Measurements from ENCODE around the gene LRRC39. TPM values are rescaled to one million over a fixed set of nuclear protein-coding genes. Genes with fewer than 3 reads are reported as not detected.

Gene LRRC39
- polyA plus RNA-seq, 3 donors = 0.39 to 1.6 TPM; not detected in 1

DNA sequence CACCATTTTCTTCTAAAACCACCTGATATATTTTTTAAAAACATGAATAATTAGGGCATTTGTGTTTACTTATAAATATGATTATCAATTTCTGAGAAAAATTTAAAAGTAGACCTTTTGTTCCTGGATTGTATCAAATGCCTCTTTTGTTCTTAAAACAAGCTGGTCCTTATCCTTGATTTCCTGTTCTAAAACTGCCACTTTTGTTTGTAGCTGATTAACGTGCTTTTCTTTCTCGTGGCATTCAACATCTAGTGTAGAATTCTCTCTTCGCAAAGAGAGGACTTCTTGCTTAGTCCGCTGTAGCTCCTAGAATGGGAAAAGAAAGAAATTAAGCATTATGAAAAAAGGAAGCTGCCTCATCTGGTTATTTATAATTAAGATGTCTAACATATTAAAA lies 70.4 kb downstream of the LRRC39 start:
- intact Hi-C loops (cut with micrococcal nuclease) = no loop called here
- H3K4me3 ChIP-seq (replicated peaks in 1 of 3; ENCODE audit: low read depth in 2 of 3, low read length in 3 of 3) = no peak overlapping the region

DNA sequence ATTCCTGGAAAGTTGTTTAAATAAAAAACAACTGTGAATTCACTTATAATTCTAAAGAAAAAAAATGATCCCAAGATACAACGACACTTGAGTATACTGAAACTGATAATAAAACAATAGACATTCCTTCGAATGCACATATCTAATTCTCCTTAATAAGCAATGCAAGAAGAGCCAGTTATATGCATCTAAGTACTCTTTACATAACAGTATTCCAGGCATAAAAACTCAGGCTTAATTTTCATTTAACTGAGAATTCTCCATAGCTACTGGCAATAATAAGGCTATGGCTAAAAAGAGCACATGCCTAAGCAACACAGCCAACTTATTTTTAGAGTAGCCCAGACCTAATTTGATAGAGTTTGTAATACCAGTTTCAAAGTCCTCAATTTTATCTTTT lies 76.5 kb downstream of the LRRC39 start:
- no peaks in the 10 kb centered on the region for H3K27me3 Mint-ChIP-seq (ENCODE audit: low read depth in 3 of 3)
- H3K4me3 Mint-ChIP-seq = no peak overlapping the region
- TF ChIP-seq, protein P1, sequence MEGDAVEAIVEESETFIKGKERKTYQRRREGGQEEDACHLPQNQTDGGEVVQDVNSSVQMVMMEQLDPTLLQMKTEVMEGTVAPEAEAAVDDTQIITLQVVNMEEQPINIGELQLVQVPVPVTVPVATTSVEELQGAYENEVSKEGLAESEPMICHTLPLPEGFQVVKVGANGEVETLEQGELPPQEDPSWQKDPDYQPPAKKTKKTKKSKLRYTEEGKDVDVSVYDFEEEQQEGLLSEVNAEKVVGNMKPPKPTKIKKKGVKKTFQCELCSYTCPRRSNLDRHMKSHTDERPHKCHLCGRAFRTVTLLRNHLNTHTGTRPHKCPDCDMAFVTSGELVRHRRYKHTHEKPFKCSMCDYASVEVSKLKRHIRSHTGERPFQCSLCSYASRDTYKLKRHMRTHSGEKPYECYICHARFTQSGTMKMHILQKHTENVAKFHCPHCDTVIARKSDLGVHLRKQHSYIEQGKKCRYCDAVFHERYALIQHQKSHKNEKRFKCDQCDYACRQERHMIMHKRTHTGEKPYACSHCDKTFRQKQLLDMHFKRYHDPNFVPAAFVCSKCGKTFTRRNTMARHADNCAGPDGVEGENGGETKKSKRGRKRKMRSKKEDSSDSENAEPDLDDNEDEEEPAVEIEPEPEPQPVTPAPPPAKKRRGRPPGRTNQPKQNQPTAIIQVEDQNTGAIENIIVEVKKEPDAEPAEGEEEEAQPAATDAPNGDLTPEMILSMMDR (IDR thresholded peaks at IDR 0.05) = no peak
- Histone ChIP-seq H3K79me2 (ENCODE audit: insufficient read depth, low read length) (no peaks in the 10 kb centered on the region), H3K36me3 (replicated peaks in 1 of 2; ENCODE audit: control insufficient read depth in 1 of 2, insufficient read depth in 2 of 2, low read length in 2 of 2) (peaks cover 28 to 85% of the 10 kb centered on the region in 2 donors), H3K9ac (ENCODE audit: insufficient read depth, low read length, poor library complexity, severe bottlenecking) (no peak overlapping the region), H2AFZ (ENCODE audit: insufficient read depth, low read depth, low read length, poor library complexity, severe bottlenecking) (no peak overlapping the region), H3K4me1 (ENCODE audit: control insufficient read depth in 1 of 2, insufficient read depth in 2 of 2, low read length in 2 of 2) (no peaks in the 10 kb centered on the region), H3K9me3 (replicated peaks in 1 of 2; ENCODE audit: control insufficient read depth in 1 of 2, insufficient read depth in 1 of 2, low read length in 2 of 2) (no peaks in the 10 kb centered on the region), H4K20me1 (ENCODE audit: insufficient read depth, low read length) (no peaks in the 10 kb centered on the region), H3K27ac (ENCODE audit: low read depth in 1 of 2, low read length in 2 of 2) (no peak overlapping the region), H3K4me2 (replicated peaks; ENCODE audit: extremely low read depth, low read length, poor library complexity, severe bottlenecking) (no peak overlapping the region), H3K27me3 (ENCODE audit: control insufficient read depth in 2 of 2, insufficient read depth in 2 of 2, low read length in 2 of 2) (no peaks in the 10 kb centered on the region), H3K4me3 (replicated peaks in 1 of 3; ENCODE audit: low read depth in 2 of 3, low read length in 3 of 3) (no peak overlapping the region)
- no peak for DNase-seq
- intact Hi-C loops (cut with micrococcal nuclease) = no loop called here
- H3K36me3 Mint-ChIP-seq = peaks cover 43 to 74% of the 10 kb centered on the region in 2 donors
- no peak overlapping the region for H3K27ac Mint-ChIP-seq
- no peaks in the 10 kb centered on the region for H3K4me1 Mint-ChIP-seq
- no CpG with 5 or more reads among the region's 2 CpGs for WGBS (ENCODE audit: insufficient coverage)
- H3K9me3 Mint-ChIP-seq = peaks cover 0 to 2% (median 0%) of the 10 kb centered on the region in 7 donors

More for the DNA sequence above, 70.4 kb downstream of the LRRC39 start:
- Histone ChIP-seq H3K9me3 (replicated peaks in 1 of 2; ENCODE audit: control insufficient read depth in 1 of 2, insufficient read depth in 1 of 2, low read length in 2 of 2) (no peaks in the 10 kb centered on the region), H3K4me1 (ENCODE audit: control insufficient read depth in 1 of 2, insufficient read depth in 2 of 2, low read length in 2 of 2) (no peaks in the 10 kb centered on the region), H3K27me3 (ENCODE audit: control insufficient read depth in 2 of 2, insufficient read depth in 2 of 2, low read length in 2 of 2) (no peaks in the 10 kb centered on the region), H3K36me3 (replicated peaks in 1 of 2; ENCODE audit: control insufficient read depth in 1 of 2, insufficient read depth in 2 of 2, low read length in 2 of 2) (peaks cover 40 to 68% of the 10 kb centered on the region in 2 donors), H2AFZ (ENCODE audit: insufficient read depth, low read depth, low read length, poor library complexity, severe bottlenecking) (no peak overlapping the region), H3K79me2 (ENCODE audit: insufficient read depth, low read length) (no peaks in the 10 kb centered on the region), H4K20me1 (ENCODE audit: insufficient read depth, low read length) (no peaks in the 10 kb centered on the region), H3K27ac (ENCODE audit: low read depth in 1 of 2, low read length in 2 of 2) (no peak overlapping the region), H3K4me2 (replicated peaks; ENCODE audit: extremely low read depth, low read length, poor library complexity, severe bottlenecking) (no peak overlapping the region), H3K9ac (ENCODE audit: insufficient read depth, low read length, poor library complexity, severe bottlenecking) (no peak overlapping the region)
- H3K9me3 Mint-ChIP-seq = no peaks in the 10 kb centered on the region
- H3K36me3 Mint-ChIP-seq = peaks cover 41 to 49% of the 10 kb centered on the region in 2 donors
- H3K4me3 Mint-ChIP-seq = no peak overlapping the region
- no peak overlapping the region for H3K27ac Mint-ChIP-seq
- DNase-seq = no peak
- TF ChIP-seq, protein P1 (IDR thresholded peaks at IDR 0.05) = no peak
- H3K27me3 Mint-ChIP-seq (ENCODE audit: low read depth in 3 of 3) = no peaks in the 10 kb centered on the region
- no peaks in the 10 kb centered on the region for H3K4me1 Mint-ChIP-seq
- no CpG with 5 or more reads among the region's 4 CpGs for WGBS (ENCODE audit: insufficient coverage)

Measured in CD14-positive monocyte (primary cell).